Transverse colon (tissue), 4 donors: ENCODE measurements around the gene WIPF2.

Experiments used
- CTCF ChIP-seq, 5 experiments: fragments of 200-600 bp in 3 of 5; fragments of 450-650 bp in 2 of 5; sonication (generic) in 3 of 5; IDR thresholded peaks; 1 replicate in 2 of 5; 2 replicates in 3 of 5; pipeline ENCODE4 v1.5.1; 2016 to 2017; ENCODE audit warnings: antibody characterized with exemption in 5 of 5, inconsistent platforms in 3 of 5, mild to moderate bottlenecking in 2 of 5, moderate library complexity in 1 of 5
- POLR2AphosphoS5 ChIP-seq, 3 donors: sonication (generic); formaldehyde crosslinking; IDR thresholded peaks; one replicate each; pipeline ENCODE4 v1.6.1; 2016; ENCODE audit warnings: antibody characterized with exemption in 3 of 3

GRCh38 chr17:40187238-40187637 is 31.9 kb upstream of the WIPF2 start:
- no peak for TF ChIP-seq CTCF (IDR thresholded peaks at IDR 0.05)
- TF ChIP-seq POLR2AphosphoS5 (IDR thresholded peaks at IDR 0.05): no peak
